Activated naive CD8-positive, alpha-beta T cell treated with anti-CD3 and anti-CD28 coated beads for 36 hours (primary cell): Measurements from ENCODE around the gene NACC1. TPM values are rescaled to one million over a fixed set of nuclear protein-coding genes. Genes with fewer than 3 reads are reported as not detected.

Experiments
- DNase-seq: peaks from one replicate; pipeline ENCODE4 v3.0.0; 2021
- H3K27ac Mint-ChIP-seq: one replicate; pipeline ENCODE4 v1.8.0; 2022; ENCODE audit warnings: mild to moderate bottlenecking, moderate library complexity, mixed read lengths
- H3K27me3 Mint-ChIP-seq: one replicate; pipeline ENCODE4 v1.8.0; 2022; ENCODE audit warnings: mild to moderate bottlenecking, mixed read lengths
- H3K36me3 Mint-ChIP-seq: one replicate; pipeline ENCODE4 v1.8.0; 2021; ENCODE audit warnings: mild to moderate bottlenecking, mixed read lengths
- H3K4me1 Mint-ChIP-seq: one replicate; pipeline ENCODE4 v1.8.0; 2021; ENCODE audit warnings: mixed read lengths
- H3K4me3 Mint-ChIP-seq: one replicate; pipeline ENCODE4 v1.8.0; 2022; ENCODE audit warnings: mild to moderate bottlenecking, moderate library complexity, mixed read lengths
- H3K9me3 Mint-ChIP-seq: one replicate; pipeline ENCODE4 v1.8.0; 2022; ENCODE audit warnings: mixed read lengths
- total RNA-seq, 2 experiments: library from RNA; stranded (reverse); gene quantifications; one replicate each; pipeline ENCODE4 v1.2.3, GENCODE V29; 2021

Gene NACC1
- total RNA-seq, 2 experiments from 2014 or later = 81.2 to 83.8 TPM

GRCh38 chr19:13093407-13094105 is 24.5 kb upstream of the NACC1 start:
- Mint-ChIP-seq H3K4me3 (no peak overlapping the region), H3K27ac (no peak overlapping the region), H3K4me1 (peaks cover 21% of the 10 kb centered on the region), H3K27me3 (peaks cover 40% of the 10 kb centered on the region), H3K36me3 (no peaks in the 10 kb centered on the region), H3K9me3 (no peaks in the 10 kb centered on the region)
- DNase-seq = peak; percentile 76

- H3K4me3 Mint-ChIP-seq = no peak overlapping the region
- H3K27ac Mint-ChIP-seq = no peak overlapping the region
- H3K27me3 Mint-ChIP-seq = peaks cover 45% of the 10 kb centered on the region
- H3K9me3 Mint-ChIP-seq = no peaks in the 10 kb centered on the region
- H3K36me3 Mint-ChIP-seq = no peaks in the 10 kb centered on the region
- DNase-seq = no peak
- H3K4me1 Mint-ChIP-seq = peaks cover 24% of the 10 kb centered on the region
Observed at GRCh38 chr19:13094106-13094504, 24.0 kb upstream of the NACC1 start.

GRCh38 chr19:13094771-13095392 is 23.2 kb upstream of the NACC1 start:
- peaks cover 47% of the 10 kb centered on the region for H3K27me3 Mint-ChIP-seq
- no peak for DNase-seq
- peaks cover 27% of the 10 kb centered on the region for H3K4me1 Mint-ChIP-seq
- peaks cover under 1% of the 10 kb centered on the region for H3K9me3 Mint-ChIP-seq
- no peak overlapping the region for H3K4me3 Mint-ChIP-seq
- no peak overlapping the region for H3K27ac Mint-ChIP-seq
- H3K36me3 Mint-ChIP-seq = peaks cover 2% of the 10 kb centered on the region

- H3K36me3 Mint-ChIP-seq = peaks cover 7% of the 10 kb centered on the region
Observed at GRCh38 chr19:13095393-13095784, 22.7 kb upstream of the NACC1 start.

GRCh38 chr19:13095934-13096927 is 21.8 kb upstream of the NACC1 start:
- peak overlapping the region; percentile 5 for H3K27ac Mint-ChIP-seq
- H3K4me3 Mint-ChIP-seq = peak overlapping the region; percentile 25
- no peak for DNase-seq
- peaks cover 4% of the 10 kb centered on the region for H3K9me3 Mint-ChIP-seq
- peaks cover 32% of the 10 kb centered on the region for H3K4me1 Mint-ChIP-seq
- peaks cover 7% of the 10 kb centered on the region for H3K36me3 Mint-ChIP-seq
- H3K27me3 Mint-ChIP-seq = peaks cover 52% of the 10 kb centered on the region

More at GRCh38 chr19:13095393-13095784, 22.7 kb upstream of the NACC1 start:
- Mint-ChIP-seq H3K9me3 (peaks cover 4% of the 10 kb centered on the region), H3K4me3 (no peak overlapping the region), H3K27me3 (peaks cover 52% of the 10 kb centered on the region), H3K4me1 (peaks cover 32% of the 10 kb centered on the region), H3K27ac (no peak overlapping the region)
- DNase-seq = no peak

- Mint-ChIP-seq H3K27ac (peak overlapping the region; percentile 7), H3K4me1 (peaks cover 38% of the 10 kb centered on the region), H3K9me3 (peaks cover 4% of the 10 kb centered on the region), H3K27me3 (peaks cover 52% of the 10 kb centered on the region), H3K36me3 (peaks cover 7% of the 10 kb centered on the region), H3K4me3 (peak overlapping the region; percentile 59)
- no peak for DNase-seq
Observed at GRCh38 chr19:13097033-13097462, 21.0 kb upstream of the NACC1 start.

- Mint-ChIP-seq H3K4me3 (peak overlapping the region; percentile 50), H3K27me3 (peaks cover 52% of the 10 kb centered on the region), H3K9me3 (peaks cover 4% of the 10 kb centered on the region), H3K36me3 (peaks cover 7% of the 10 kb centered on the region), H3K4me1 (peaks cover 41% of the 10 kb centered on the region), H3K27ac (no peak overlapping the region)
- no peak for DNase-seq
Observed at GRCh38 chr19:13097463-13098258, 20.4 kb upstream of the NACC1 start.

- Mint-ChIP-seq H3K4me3 (peak overlapping the region; percentile 63), H3K36me3 (peaks cover 7% of the 10 kb centered on the region), H3K27me3 (peaks cover 52% of the 10 kb centered on the region), H3K27ac (peak overlapping the region; percentile 65), H3K4me1 (peaks cover 44% of the 10 kb centered on the region), H3K9me3 (peaks cover 4% of the 10 kb centered on the region)
- DNase-seq = no peak
Observed at GRCh38 chr19:13098277-13099072, 19.6 kb upstream of the NACC1 start.

- peak overlapping the region; percentile 63 for H3K4me3 Mint-ChIP-seq
- H3K9me3 Mint-ChIP-seq = peaks cover 4% of the 10 kb centered on the region
- peak; percentile 79 for DNase-seq
- H3K27ac Mint-ChIP-seq = peak overlapping the region; percentile 89
- H3K36me3 Mint-ChIP-seq = peaks cover 7% of the 10 kb centered on the region
- peaks cover 48% of the 10 kb centered on the region for H3K27me3 Mint-ChIP-seq
- H3K4me1 Mint-ChIP-seq = peaks cover 42% of the 10 kb centered on the region
Observed at GRCh38 chr19:13099073-13099999, 18.7 kb upstream of the NACC1 start.

- H3K27ac Mint-ChIP-seq = peak overlapping the region; percentile 89
- peak overlapping the region; percentile 56 for H3K4me3 Mint-ChIP-seq
- H3K36me3 Mint-ChIP-seq = peaks cover 11% of the 10 kb centered on the region
- peaks cover 44% of the 10 kb centered on the region for H3K4me1 Mint-ChIP-seq
- DNase-seq = peak; percentile 67
- peaks cover 4% of the 10 kb centered on the region for H3K9me3 Mint-ChIP-seq
- H3K27me3 Mint-ChIP-seq = peaks cover 41% of the 10 kb centered on the region
Observed at GRCh38 chr19:13100031-13100588, 18.0 kb upstream of the NACC1 start.

GRCh38 chr19:13100841-13101589 is 17.0 kb upstream of the NACC1 start:
- Mint-ChIP-seq H3K4me3 (peak overlapping the region; percentile 18), H3K4me1 (peaks cover 42% of the 10 kb centered on the region), H3K36me3 (peaks cover 11% of the 10 kb centered on the region), H3K27ac (no peak overlapping the region), H3K9me3 (peaks cover 4% of the 10 kb centered on the region), H3K27me3 (peaks cover 35% of the 10 kb centered on the region)
- DNase-seq = no peak
